Neural cell (in vitro differentiated cells): ENCODE measurements around the gene MAPT. TPM values are rescaled to one million over a fixed set of nuclear protein-coding genes. Genes with fewer than 3 reads are reported as not detected.

ENCODE experiments used
- H2AFZ ChIP-seq: fragments of 200-600, 300-800 bp; sonication (generic), shearing (Covaris generic); 2 replicates; pipeline ENCODE4 v1.6.0; 2014; ENCODE audit warnings: low read depth, mild to moderate bottlenecking, antibody characterized with exemption, low read length, moderate library complexity
- H3F3A ChIP-seq: fragments of 200-600 bp; shearing (Covaris generic); 2 replicates; pipeline ENCODE4 v1.6.1; 2016; ENCODE audit warnings: mild to moderate bottlenecking, moderate library complexity, mixed read lengths, antibody characterized with exemption, low read length; ENCODE audit not compliant: insufficient read depth, poor library complexity, severe bottlenecking
- H3K27ac ChIP-seq: fragments of 200-600, 300-800 bp; sonication (generic), shearing (Covaris generic); 2 replicates; pipeline ENCODE4 v1.5.1; 2014; ENCODE audit warnings: mild to moderate bottlenecking, low read length, moderate library complexity
- H3K27me3 ChIP-seq: fragments of 300-800, 200-600 bp; sonication (generic), shearing (Covaris generic); 2 replicates; pipeline ENCODE4 v1.6.0; 2014; ENCODE audit warnings: mild to moderate bottlenecking, low read depth, low read length, moderate library complexity; ENCODE audit not compliant: insufficient read depth
- H3K36me3 ChIP-seq: fragments of 300-800, 200-600 bp; sonication (generic), shearing (Covaris generic); 2 replicates; pipeline ENCODE4 v1.5.1; 2014; ENCODE audit warnings: mild to moderate bottlenecking, antibody characterized with exemption, low read length, moderate library complexity; ENCODE audit not compliant: insufficient read depth
- H3K4me2 ChIP-seq: fragments of 300-800, 200-600 bp; sonication (generic), shearing (Covaris generic); 2 replicates; pipeline ENCODE4 v1.6.0; 2014; ENCODE audit warnings: mild to moderate bottlenecking, low read length
- H3K4me3 ChIP-seq: fragments of 300-800, 200-600 bp; sonication (generic), shearing (Covaris generic); 2 replicates; pipeline ENCODE4 v1.5.1; 2014; ENCODE audit warnings: mild to moderate bottlenecking, low read length, moderate library complexity
- H3K79me2 ChIP-seq: fragments of 200-600 bp; shearing (Covaris generic); replicated peaks from 2 replicates; pipeline ENCODE4 v1.6.0; 2014; ENCODE audit warnings: mild to moderate bottlenecking, low read length, moderate library complexity; ENCODE audit not compliant: insufficient read depth
- H3K9ac ChIP-seq: fragments of 300-800, 200-600 bp; sonication (generic), shearing (Covaris generic); 2 replicates; pipeline ENCODE4 v1.6.1; 2016; ENCODE audit warnings: mild to moderate bottlenecking, low read length, mixed read lengths
- H3K9me2 ChIP-seq: fragments of 200-600 bp; shearing (Covaris generic); 2 replicates; pipeline ENCODE4 v1.6.1; 2016; ENCODE audit warnings: mild to moderate bottlenecking, low read length, mixed read lengths; ENCODE audit not compliant: insufficient read depth
- H3K9me3 ChIP-seq: fragments of 200-600, 300-800 bp; sonication (generic), shearing (Covaris generic); 2 replicates; pipeline ENCODE4 v1.6.1; 2016; ENCODE audit warnings: mild to moderate bottlenecking, mixed run types, low read length, moderate library complexity, mixed read lengths
- H4K20me1 ChIP-seq: fragments of 200-600 bp; shearing (Covaris generic); 2 replicates; pipeline ENCODE4 v1.6.1; 2016; ENCODE audit warnings: mild to moderate bottlenecking, mixed run types; ENCODE audit not compliant: insufficient read depth
- EP300 ChIP-seq: fragments of 450-650 bp; conservative IDR thresholded peaks from 2 replicates; pipeline ENCODE4 v1.6.1; 2014; ENCODE audit warnings: antibody characterized with exemption, mild to moderate bottlenecking, moderate library complexity; ENCODE audit not compliant: poor library complexity, severe bottlenecking
- EZH2 ChIP-seq: fragments of 200-600, 300-800 bp; shearing (Covaris generic), sonication (generic); IDR thresholded peaks from 2 replicates; pipeline ENCODE4 v1.6.1; 2014; ENCODE audit warnings: antibody characterized with exemption, low read length, borderline replicate concordance, mild to moderate bottlenecking; ENCODE audit not compliant: insufficient read depth, poor library complexity, severe bottlenecking
- MXI1 ChIP-seq: fragments of 450-650 bp; conservative IDR thresholded peaks from 2 replicates; pipeline ENCODE4 v1.6.1; 2014; ENCODE audit warnings: antibody characterized with exemption, mild to moderate bottlenecking; ENCODE audit not compliant: poor library complexity, severe bottlenecking
- POLR2AphosphoS5 ChIP-seq: IDR thresholded peaks from 2 replicates; pipeline ENCODE4 v1.6.1; 2012
- RAD21 ChIP-seq: fragments of 450-650 bp; conservative IDR thresholded peaks from 2 replicates; pipeline ENCODE4 v1.6.1; 2014; ENCODE audit warnings: antibody characterized with exemption, mild to moderate bottlenecking, moderate library complexity
- REST ChIP-seq: IDR thresholded peaks from 2 replicates; pipeline ENCODE4 v1.6.1; 2012; ENCODE audit warnings: borderline replicate concordance
- SMC3 ChIP-seq: fragments of 450-650 bp; conservative IDR thresholded peaks from 2 replicates; pipeline ENCODE4 v1.6.1; 2014; ENCODE audit warnings: antibody characterized with exemption, mild to moderate bottlenecking, moderate library complexity; ENCODE audit not compliant: poor library complexity
- TAF1 ChIP-seq: IDR thresholded peaks from 2 replicates; pipeline ENCODE4 v1.6.1; 2012; ENCODE audit warnings: low read depth
- polyA plus RNA-seq: library from polyadenylated mRNA; depleted of rRNA; stranded (reverse); fragments of >200 nt; gene quantifications from 2 replicates; pipeline ENCODE4 v1.2.3, GENCODE V29; 2014
- TF ChIP-seq, protein P1 (sequence below): fragments of 450-650 bp; IDR thresholded peaks from 2 replicates; pipeline ENCODE4 v1.5.1; 2014; ENCODE audit warnings: antibody characterized with exemption, mild to moderate bottlenecking, moderate library complexity; ENCODE audit not compliant: poor library complexity, severe bottlenecking

Gene MAPT
- polyA plus RNA-seq, 1 donor from 2014 or later = 94.5 TPM

- Histone ChIP-seq H2AFZ (no peak overlapping the region), H3K9me2 (no peaks in the 10 kb centered on the region), H3K4me3 (no peak overlapping the region), H4K20me1 (no peaks in the 10 kb centered on the region), H3K36me3 (no peaks in the 10 kb centered on the region), H3K4me2 (no peak overlapping the region), H3F3A (no peaks in the 10 kb centered on the region), H3K9ac (no peak overlapping the region), H3K27ac (no peak overlapping the region), H3K27me3 (no peaks in the 10 kb centered on the region), H3K79me2 (no peaks in the 10 kb centered on the region), H3K9me3 (no peaks in the 10 kb centered on the region)
- TF ChIP-seq EP300 = no peak
- TF ChIP-seq POLR2AphosphoS5 = no peak
- peak; percentile 86 for TF ChIP-seq SMC3
- TF ChIP-seq RAD21 = peak; percentile 88
- no peak for TF ChIP-seq REST
- TF ChIP-seq, protein P1, sequence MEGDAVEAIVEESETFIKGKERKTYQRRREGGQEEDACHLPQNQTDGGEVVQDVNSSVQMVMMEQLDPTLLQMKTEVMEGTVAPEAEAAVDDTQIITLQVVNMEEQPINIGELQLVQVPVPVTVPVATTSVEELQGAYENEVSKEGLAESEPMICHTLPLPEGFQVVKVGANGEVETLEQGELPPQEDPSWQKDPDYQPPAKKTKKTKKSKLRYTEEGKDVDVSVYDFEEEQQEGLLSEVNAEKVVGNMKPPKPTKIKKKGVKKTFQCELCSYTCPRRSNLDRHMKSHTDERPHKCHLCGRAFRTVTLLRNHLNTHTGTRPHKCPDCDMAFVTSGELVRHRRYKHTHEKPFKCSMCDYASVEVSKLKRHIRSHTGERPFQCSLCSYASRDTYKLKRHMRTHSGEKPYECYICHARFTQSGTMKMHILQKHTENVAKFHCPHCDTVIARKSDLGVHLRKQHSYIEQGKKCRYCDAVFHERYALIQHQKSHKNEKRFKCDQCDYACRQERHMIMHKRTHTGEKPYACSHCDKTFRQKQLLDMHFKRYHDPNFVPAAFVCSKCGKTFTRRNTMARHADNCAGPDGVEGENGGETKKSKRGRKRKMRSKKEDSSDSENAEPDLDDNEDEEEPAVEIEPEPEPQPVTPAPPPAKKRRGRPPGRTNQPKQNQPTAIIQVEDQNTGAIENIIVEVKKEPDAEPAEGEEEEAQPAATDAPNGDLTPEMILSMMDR = peak; percentile 94
Observed at GRCh38 chr17:45852535-45853297, 41.6 kb upstream of the MAPT start.

DNA sequence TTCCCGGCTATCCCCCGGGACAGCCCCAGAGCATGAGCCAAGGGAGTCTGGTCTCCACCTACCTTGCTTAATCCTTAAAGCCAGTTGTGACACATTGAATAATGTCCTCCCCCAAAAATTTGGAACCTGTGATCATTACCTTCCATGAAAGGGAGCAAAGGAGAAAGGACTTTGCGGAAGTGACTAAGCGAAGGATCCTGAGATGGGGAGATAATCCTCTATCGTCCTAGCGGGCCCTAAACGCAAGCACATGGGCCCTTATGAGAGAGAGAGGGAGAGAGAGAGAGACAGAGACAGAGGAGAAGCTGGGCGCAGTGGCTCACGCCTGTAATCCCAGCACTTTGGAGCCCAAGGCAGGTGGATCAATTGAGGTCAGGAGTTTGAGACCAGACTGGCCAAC, 40.1 kb upstream of the MAPT start:
- Histone ChIP-seq H3K9ac (no peak overlapping the region), H3K9me2 (no peaks in the 10 kb centered on the region)
- TF ChIP-seq RAD21 (no peak), EP300 (no peak), REST (no peak), POLR2AphosphoS5 (no peak), MXI1 (no peak), SMC3 (no peak), TAF1 (no peak), EZH2 (no peak)
- TF ChIP-seq, protein P1 = no peak

More for the DNA sequence above, 40.1 kb upstream of the MAPT start:
- no peaks in the 10 kb centered on the region for H3F3A ChIP-seq
- no peak overlapping the region for H3K27ac ChIP-seq
- H3K27me3 ChIP-seq = no peaks in the 10 kb centered on the region
- H2AFZ ChIP-seq = no peak overlapping the region
- no peak overlapping the region for H3K4me2 ChIP-seq
- no peaks in the 10 kb centered on the region for H3K79me2 ChIP-seq
- no peaks in the 10 kb centered on the region for H3K9me3 ChIP-seq
- no peak overlapping the region for H3K4me3 ChIP-seq
- no peaks in the 10 kb centered on the region for H3K36me3 ChIP-seq
- H4K20me1 ChIP-seq = no peaks in the 10 kb centered on the region
